Loucy (cell line): ENCODE measurements around the gene DTNB.

Experiments
- H2AFZ ChIP-seq: fragments of 200-600 bp; sonication (generic); 2 replicates; pipeline ENCODE4 v1.6.0; 2016; ENCODE audit warnings: antibody characterized with exemption, mild to moderate bottlenecking, low read length, moderate library complexity
- H3F3A ChIP-seq: fragments of 200-600 bp; 2 replicates; pipeline ENCODE4 v1.6.0; 2016; ENCODE audit warnings: antibody characterized with exemption, low read depth, mild to moderate bottlenecking
- H3K27me3 ChIP-seq: fragments of 200-600 bp; sonication (generic); 2 replicates; pipeline ENCODE4 v1.6.1; 2014; ENCODE audit warnings: low read length, mild to moderate bottlenecking; ENCODE audit not compliant: insufficient read depth, poor library complexity, severe bottlenecking
- H3K36me3 ChIP-seq: fragments of 200-600 bp; sonication (generic); 2 replicates; pipeline ENCODE4 v1.6.1; 2016; ENCODE audit warnings: low read length; ENCODE audit not compliant: insufficient read depth
- H3K4me1 ChIP-seq: fragments of 200-600 bp; sonication (generic); 2 replicates; pipeline ENCODE4 v1.5.1; 2014; ENCODE audit warnings: low read length, mild to moderate bottlenecking; ENCODE audit not compliant: insufficient read depth, poor library complexity, severe bottlenecking
- H3K4me2 ChIP-seq: fragments of 200-600 bp; sonication (generic); 2 replicates; pipeline ENCODE4 v1.6.0; 2014; ENCODE audit warnings: antibody characterized with exemption, low read length, low read depth, mild to moderate bottlenecking; ENCODE audit not compliant: poor library complexity, severe bottlenecking
- H3K4me3 ChIP-seq: fragments of 200-600 bp; sonication (generic); 2 replicates; pipeline ENCODE4 v1.5.1; 2014; ENCODE audit warnings: low read length, mild to moderate bottlenecking, mixed read lengths; ENCODE audit not compliant: poor library complexity, severe bottlenecking
- H3K79me2 ChIP-seq: fragments of 200-600 bp; sonication (generic); 2 replicates; pipeline ENCODE4 v1.6.1; 2014; ENCODE audit warnings: low read length; ENCODE audit not compliant: insufficient read depth
- H3K9ac ChIP-seq: fragments of 200-600 bp; sonication (generic); 2 replicates; pipeline ENCODE4 v1.6.0; 2014; ENCODE audit warnings: mild to moderate bottlenecking, low read depth, low read length, moderate library complexity; ENCODE audit not compliant: poor library complexity, severe bottlenecking
- H3K9me2 ChIP-seq: fragments of 200-600 bp; sonication (generic); replicated peaks from 2 replicates; pipeline ENCODE4 v1.6.1; 2016; ENCODE audit warnings: low read depth, low read length, mixed read lengths
- H3K9me3 ChIP-seq: fragments of 200-600 bp; sonication (generic); 2 replicates; pipeline ENCODE4 v1.6.1; 2014; ENCODE audit warnings: mild to moderate bottlenecking, antibody characterized with exemption, low read length, low read depth; ENCODE audit not compliant: insufficient read depth
- H4K20me1 ChIP-seq: fragments of 200-600 bp; sonication (generic); 2 replicates; pipeline ENCODE4 v1.6.0; 2014; ENCODE audit warnings: antibody characterized with exemption, low read length, mild to moderate bottlenecking; ENCODE audit not compliant: insufficient read depth, poor library complexity, severe bottlenecking
- CTCF ChIP-seq: fragments of 200-600 bp; sonication (generic); conservative IDR thresholded peaks from 2 replicates; pipeline ENCODE4 v1.5.1; 2014; ENCODE audit warnings: mild to moderate bottlenecking, antibody characterized with exemption, low read length
- EZH2phosphoT487 ChIP-seq: fragments of 200-600 bp; IDR thresholded peaks from 2 replicates; pipeline ENCODE4 v1.6.1; 2018; ENCODE audit warnings: antibody characterized with exemption, mild to moderate bottlenecking, moderate library complexity, borderline replicate concordance

The DTNB gene

GRCh38 chr2:25497918-25498407 is 175.4 kb downstream of the DTNB start:
- no peaks in the 10 kb centered on the region for H3K9me3 ChIP-seq
- H2AFZ ChIP-seq = no peak overlapping the region
- no peak overlapping the region for H3K4me2 ChIP-seq
- H3F3A ChIP-seq = no peaks in the 10 kb centered on the region
- TF ChIP-seq EZH2phosphoT487 = no peak
- TF ChIP-seq CTCF = no peak
- no peak overlapping the region for H3K4me3 ChIP-seq
- H3K4me1 ChIP-seq = peaks cover 8% of the 10 kb centered on the region
- H3K79me2 ChIP-seq = no peaks in the 10 kb centered on the region
- no peak overlapping the region for H3K9ac ChIP-seq
- no peaks in the 10 kb centered on the region for H3K27me3 ChIP-seq
- no peaks in the 10 kb centered on the region for H3K36me3 ChIP-seq
- no peaks in the 10 kb centered on the region for H4K20me1 ChIP-seq
- H3K9me2 ChIP-seq = no peaks in the 10 kb centered on the region

DNA sequence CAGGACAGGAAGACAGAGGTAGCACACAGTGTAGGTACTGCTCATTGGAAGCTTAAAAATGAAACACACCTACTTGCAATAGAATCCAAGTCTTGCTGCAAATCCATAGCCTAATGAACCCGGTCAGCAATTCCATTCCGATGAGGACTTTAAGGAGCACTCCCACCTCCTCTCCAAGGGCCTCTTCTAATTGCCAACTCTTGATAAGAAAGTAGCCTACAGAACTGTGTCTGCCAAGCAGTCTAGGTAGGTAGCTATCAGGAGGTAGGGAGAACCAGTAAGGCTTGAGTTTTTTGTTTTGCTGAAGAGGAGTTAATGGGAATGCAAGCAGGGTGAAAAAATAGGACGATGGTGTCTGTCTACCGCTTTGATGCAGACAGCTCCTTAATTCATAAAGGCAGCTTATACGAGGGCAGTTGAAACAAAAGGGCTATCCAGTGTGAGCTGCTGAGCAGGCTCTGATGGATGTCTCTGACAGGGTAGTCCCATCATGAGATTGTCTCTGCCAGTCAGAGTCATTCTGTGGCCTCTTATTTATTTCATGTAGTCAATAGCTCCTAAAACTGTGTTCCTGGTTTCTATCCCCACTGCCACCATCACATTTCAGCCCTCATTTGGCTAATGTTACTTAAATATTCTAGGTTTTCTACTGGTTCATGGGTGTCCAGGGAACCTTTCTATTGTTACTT is 176.0 kb downstream of the DTNB start:
- H3K9ac ChIP-seq = no peak overlapping the region
- no peaks in the 10 kb centered on the region for H3K27me3 ChIP-seq
- no peaks in the 10 kb centered on the region for H3K9me2 ChIP-seq
- H3K4me2 ChIP-seq = no peak overlapping the region
- no peaks in the 10 kb centered on the region for H4K20me1 ChIP-seq
- no peak overlapping the region for H3K4me3 ChIP-seq
- no peak overlapping the region for H2AFZ ChIP-seq
- H3K4me1 ChIP-seq = peaks cover 8% of the 10 kb centered on the region
- TF ChIP-seq CTCF = no peak
- H3K79me2 ChIP-seq = no peaks in the 10 kb centered on the region
- no peaks in the 10 kb centered on the region for H3K36me3 ChIP-seq
- no peaks in the 10 kb centered on the region for H3F3A ChIP-seq
- no peaks in the 10 kb centered on the region for H3K9me3 ChIP-seq

DNA sequence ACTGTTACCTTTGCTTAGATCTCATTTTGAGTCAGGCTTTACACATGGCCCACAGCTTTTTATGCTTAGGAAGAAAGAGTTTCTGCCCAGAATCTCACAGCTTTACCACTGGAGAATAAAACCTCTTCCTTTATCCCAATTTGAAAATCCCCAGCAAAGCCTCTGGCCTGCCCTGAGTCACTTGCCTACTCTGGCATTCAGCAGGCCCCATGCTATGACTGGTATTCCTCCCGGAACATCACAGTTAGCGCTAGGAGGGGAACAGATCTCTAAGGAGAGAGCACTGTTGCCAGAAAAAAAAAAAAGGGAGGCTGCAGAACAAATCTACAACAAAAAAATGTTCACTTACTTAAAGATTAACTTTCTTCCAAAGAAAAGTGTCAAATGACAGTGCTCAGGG is 178.8 kb downstream of the DTNB start:
- no peak overlapping the region for H3K4me2 ChIP-seq
- H3K27me3 ChIP-seq = no peaks in the 10 kb centered on the region
- H3K9me3 ChIP-seq = no peaks in the 10 kb centered on the region
- H3F3A ChIP-seq = no peaks in the 10 kb centered on the region
- H3K9ac ChIP-seq = no peak overlapping the region
- no peak overlapping the region for H3K4me3 ChIP-seq
- TF ChIP-seq CTCF (no peak), EZH2phosphoT487 (no peak)
- H4K20me1 ChIP-seq = no peaks in the 10 kb centered on the region
- H3K36me3 ChIP-seq = no peaks in the 10 kb centered on the region
- no peaks in the 10 kb centered on the region for H3K9me2 ChIP-seq
- H3K79me2 ChIP-seq = no peaks in the 10 kb centered on the region
- peaks cover 8% of the 10 kb centered on the region for H3K4me1 ChIP-seq
- H2AFZ ChIP-seq = no peak overlapping the region
